NOMO-1 treated with dmso at 0.1 percent for 144 hours (cell line): ENCODE data around the gene PRKACA.

Experiments
- DNase-seq: peaks from one replicate; lab custom pipeline; 2025; ENCODE audit not compliant: unreplicated experiment; lab: John Stamatoyannopoulos, UW

The PRKACA gene

DNA sequence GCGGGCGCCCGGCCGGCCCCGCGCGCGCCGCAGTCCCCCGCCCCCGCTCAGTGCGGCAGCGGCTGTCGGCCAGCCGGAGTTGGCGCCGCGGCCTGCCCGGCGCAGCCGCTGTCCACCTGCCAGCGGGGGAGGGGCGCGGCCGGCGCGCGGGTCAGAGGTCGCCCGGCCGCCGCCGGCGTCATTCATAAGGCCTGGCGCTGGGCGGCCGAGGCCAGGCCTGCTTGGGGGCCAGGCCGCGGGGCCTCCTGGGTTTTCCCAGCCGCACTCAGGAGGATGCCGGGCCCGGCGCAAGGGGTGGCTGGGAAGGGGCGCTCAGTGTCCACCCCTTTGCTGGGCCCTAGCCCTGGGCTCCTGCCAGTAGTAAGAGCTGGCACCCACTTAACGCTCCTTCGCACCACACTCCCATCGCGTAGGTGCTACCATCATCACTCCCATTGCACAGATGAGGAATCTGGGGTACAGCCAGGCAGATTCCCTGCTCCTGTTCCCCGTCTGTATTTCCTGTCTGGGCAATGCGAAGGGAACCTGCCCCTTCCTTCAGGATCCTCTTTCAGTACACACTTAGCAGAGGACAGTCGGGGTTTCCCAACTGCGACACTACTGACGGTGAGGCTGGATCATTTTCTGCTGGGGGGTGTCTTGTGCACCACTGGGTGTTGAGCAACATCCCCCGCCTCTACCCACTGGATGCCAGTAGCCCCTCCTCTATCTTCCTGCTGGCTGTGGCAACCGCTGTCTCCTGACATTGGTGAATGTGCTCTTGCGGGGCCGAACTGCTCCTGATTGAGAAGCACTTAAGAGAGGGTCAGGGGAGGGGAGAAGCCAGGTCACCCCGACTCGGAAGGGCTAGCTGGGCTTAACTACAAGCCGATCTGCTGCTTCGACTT, 846 bp upstream of the PRKACA start:
- peak; percentile 90 for DNase-seq

DNA sequence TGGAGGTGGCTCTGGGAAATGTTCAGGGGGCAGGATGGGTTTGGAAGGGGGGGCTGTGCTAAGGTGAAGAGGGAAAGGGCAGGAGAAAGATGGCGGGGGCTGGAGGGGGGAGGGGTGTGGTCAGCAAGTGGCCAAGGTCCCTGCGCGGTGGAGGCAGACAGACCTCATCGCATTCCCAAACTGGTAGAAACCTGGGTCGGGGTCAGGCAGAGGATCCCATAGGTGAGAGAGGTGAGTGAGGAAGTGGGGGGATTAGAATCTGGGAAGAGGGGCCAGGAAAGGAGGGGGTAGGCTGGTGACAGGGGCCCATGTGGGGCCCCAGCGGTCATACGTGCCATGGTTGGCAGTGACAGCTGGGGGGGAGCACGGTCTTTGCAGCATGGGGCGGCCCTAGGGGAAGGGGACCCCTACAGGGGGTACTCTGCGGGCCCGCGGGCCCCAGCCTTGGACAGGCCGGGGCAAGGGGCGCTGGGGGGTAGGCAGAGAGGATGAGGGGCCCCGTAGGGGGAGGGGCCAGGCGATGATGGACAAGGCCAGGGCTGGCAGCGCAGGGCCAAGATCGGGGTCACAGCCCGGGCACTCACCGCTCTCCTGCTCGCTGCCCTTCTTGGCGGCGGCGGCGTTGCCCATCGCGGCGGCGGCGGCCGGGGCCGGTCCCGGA, 514 bp downstream of the PRKACA start:
- no peak for DNase-seq

DNA sequence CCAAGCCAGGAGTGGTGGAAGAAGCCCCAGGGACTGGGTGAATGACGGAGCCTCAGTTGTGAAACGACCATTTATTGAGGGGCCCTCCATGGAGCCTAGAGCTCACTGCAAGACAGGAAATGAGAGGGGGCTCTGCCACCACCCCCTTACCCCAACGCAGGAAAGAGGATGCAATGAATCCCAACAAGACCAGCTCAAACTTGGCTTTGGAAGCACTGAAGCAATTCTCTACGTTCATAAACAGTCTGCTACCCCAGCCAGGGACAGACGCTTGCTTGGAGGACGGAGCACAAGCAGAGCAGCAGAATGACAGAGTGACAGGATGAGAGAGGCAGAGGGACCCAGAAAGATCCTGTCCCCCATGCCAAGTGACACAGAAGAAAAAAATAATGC, 1.0 kb downstream of the PRKACA start:
- no peak for DNase-seq

DNA sequence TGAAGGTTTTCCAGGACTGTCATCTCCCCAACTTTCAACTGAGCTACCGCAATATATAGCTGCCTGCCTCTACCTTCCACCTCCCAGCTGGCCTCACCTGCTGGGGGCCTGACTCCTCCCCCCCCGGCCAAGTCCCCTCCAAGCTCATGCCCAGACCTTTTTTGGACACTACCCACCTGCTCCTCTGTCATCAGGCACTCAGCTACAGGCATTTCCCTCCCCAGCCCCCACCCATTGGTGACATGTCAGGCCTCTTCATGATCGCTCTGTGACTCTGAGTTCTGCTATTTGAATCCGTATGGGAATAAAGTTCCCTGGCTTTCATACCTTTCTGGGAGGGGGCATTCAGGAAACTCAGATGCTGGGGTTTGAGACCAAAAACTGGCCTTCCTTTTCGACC, 1.8 kb downstream of the PRKACA start:
- no peak for DNase-seq

DNA sequence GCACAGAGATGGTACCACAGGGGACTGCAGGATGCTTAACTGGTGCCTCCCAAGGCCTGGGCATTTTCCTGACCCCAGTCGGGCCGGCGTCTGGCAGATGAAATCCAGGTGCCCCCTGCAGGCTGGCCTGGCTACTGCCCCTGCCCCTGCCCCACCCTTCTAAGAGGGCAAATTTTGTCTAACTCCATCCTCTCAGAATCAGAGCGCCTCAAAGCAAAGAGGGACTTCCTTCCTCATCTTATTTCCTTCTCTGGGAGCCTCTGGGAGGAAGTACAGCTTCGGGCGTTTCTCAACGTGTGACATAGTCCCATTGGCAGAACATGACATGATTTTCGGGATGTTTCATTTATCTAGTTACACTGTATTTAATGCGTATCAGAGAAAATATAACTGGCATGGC, 2.7 kb downstream of the PRKACA start:
- DNase-seq = peak; percentile 75

DNA sequence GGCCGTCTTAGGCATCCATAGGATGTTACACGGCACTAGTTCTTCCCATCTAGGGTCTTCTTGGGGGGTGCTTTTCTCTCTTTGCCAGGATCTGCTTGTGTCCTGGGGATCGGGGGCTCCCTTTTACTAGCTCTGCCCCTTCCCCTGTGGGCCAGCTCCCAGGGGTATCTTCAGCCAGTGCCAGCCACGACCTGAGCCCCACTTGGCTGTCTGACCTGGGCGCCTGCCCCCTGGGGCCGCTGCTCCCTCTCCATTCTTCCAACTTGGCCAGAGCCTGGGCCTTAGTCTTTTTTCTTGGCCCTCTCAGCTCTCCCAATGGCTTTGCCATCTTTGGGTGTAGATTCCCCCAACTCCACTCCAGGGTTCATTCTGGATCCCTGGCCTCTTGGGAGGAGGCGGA, 3.1 kb downstream of the PRKACA start:
- no peak for DNase-seq

DNA sequence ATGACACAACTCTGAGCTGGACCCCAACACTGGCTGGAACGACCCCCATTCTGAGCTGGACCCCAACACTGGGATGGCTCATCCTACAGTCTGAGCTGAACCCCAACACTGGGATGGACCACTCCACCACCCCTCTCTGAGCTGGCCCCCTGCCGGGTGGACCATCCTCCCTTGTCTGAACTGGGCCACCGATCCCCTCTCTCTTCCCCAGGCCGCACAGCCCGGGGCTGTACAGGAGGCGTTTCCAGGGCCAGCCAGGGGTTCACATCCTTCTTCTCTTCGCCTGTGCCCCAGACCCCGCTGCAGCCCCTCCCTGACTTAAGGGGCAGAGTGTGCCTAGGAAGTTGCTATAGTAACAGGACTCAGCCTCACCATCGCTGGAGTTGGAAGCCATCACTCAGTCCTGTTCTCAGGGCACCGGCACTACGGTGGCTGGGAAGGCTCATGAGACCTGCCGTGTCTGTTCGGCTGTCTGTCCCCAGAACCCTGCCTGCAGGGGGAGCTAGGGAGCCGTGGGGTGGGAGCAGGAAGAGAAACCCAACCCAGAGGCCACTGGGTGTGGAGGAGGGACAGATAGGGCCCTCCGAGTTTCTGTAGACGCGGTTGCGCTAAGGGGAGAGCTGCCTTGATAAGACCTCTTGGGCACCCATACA, 3.7 kb downstream of the PRKACA start:
- DNase-seq = no peak

DNA sequence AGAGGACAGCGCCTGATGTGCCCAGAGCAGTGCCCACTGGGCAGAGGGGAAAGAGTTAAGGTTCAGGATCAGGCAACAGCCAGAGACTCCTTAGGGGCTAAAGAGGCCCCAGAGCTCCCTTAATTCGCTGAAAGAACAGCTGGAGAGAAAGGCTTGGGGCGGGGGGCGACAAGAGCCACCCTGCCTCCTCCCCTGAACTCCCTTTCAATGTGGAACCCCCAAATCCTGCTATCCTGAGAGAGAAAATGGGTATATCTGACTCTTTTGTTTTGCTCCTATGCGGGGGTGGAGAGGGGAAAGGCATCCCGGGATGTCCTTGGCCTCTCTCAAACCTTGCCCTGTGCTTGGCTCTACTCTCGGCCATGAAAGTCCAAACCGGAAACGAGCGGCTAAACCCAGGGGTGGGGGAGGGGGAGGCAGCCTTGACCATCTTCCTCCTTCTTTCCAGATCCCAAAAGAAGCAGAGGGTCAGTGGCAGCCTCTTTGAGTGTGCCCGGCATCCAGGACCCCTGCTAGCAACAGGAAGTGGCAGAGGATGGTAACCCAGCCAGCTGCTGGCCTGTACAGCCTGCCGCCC, 4.7 kb downstream of the PRKACA start:
- no peak for DNase-seq

DNA sequence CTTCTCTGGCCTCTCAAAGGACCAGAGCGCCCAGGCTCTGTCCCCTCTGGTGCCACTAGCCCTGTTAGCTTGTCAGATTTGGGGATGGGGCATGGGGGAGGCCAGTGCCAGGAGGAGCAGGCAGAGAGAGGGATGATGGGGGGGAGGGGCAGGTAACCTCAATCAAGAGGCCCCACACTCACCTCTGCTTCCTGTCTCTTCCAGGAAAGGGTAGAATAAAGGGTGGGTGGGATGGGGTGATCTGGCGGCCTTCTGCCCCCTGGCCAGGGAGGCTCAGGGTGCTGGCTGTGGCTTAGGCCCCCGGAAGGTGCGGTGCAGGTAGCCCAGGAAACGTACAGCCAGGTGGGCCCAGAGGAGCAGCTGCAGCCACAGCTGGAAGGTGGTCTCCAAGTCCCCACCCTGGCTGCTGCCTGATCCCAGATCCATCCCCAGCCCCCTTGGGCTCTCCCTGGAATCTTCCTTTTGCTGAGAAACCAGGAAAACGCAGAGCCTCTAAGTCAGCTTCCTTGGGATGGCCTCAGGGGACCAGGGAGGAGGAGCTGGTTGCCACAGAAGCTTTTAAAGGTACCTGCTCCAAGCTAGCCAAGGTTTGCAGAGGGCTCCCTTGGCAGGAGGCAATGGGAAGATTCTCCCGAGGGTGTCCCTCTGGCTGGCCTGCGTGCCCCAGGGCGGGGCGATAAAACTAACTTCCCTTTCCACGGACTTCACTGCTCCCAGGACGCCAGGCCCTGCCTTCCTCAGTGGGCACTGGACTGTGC, 5.3 kb downstream of the PRKACA start:
- DNase-seq = no peak

DNA sequence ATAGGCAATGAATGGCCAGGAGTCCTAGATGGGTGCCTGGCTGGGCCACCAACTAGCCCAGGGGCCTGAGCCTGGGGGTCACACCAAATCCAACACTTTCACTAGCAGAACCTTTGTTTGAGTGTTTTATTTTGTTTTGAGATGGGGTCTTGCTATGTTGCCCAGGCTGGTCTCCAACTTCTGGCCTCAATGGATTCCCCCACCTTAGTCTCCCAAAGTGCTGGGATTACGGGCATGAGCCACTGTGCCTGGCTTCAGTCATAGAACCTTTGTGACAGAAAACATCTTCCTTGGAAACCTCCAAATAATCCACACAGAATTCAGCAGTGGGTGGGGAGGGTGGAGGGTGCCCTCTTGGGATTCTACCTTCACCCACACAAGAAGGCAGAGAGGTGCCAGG, 6.1 kb downstream of the PRKACA start:
- no peak for DNase-seq

DNA sequence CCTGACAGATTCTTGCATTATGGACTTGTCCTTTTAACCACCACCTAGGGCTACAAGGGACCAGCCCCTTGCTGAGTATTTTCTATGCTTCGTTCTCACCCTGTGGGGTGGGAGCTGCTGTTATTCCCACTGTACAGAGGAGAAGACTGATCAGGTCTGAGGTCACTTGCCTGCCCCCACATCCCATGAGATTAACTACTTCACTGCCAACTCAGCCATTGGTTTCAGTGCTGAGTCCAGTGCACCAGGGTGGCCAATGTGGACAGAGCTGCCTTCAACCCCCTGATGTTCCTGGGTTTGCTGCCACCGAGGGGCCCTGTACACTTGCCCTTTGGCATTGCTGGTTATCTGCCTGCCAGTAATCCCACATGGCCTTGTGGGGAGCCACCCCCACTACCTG, 6.9 kb downstream of the PRKACA start:
- DNase-seq = no peak

DNA sequence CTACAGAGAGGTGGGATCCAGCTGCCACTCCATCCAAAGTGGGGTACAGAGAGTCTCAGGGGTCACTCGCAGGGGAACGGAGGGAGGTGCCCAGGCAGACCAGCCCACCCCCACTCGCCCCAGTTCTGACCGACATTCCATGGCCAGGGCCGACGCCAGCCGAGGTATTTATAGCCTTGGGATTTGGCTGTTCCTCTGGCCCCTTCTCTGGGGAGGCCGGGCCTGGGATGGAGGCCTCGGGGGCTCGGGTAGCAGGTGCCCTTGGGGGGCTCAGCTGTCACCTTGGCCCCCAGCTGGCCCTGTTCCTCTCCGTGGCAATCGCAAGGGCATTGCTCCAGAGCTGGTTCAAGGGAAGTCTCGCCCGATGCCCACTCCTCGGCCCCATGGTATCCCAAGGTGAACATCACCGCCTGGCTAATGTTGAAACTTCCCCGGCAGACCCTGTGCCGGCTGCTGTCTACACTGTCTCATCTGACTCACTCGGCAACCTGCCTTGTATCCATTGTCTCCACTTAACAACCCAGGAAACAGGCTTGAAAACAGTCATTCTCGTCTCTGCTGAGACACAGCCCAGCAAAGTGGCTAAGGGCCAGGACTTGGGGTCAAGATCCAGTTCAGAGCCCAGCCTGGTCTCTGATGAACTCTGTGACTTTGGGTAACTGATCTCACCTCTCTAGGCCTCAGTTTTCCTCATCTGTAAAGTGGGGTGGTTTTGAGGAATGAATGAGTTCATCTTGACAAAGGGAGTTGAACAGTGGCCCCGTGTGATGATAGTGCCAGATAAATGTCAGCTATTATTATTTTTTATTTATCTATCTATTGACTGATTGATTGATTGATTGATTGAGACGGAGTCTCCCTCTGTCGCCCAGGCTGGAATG, 9.7 kb downstream of the PRKACA start:
- no peak for DNase-seq

DNA sequence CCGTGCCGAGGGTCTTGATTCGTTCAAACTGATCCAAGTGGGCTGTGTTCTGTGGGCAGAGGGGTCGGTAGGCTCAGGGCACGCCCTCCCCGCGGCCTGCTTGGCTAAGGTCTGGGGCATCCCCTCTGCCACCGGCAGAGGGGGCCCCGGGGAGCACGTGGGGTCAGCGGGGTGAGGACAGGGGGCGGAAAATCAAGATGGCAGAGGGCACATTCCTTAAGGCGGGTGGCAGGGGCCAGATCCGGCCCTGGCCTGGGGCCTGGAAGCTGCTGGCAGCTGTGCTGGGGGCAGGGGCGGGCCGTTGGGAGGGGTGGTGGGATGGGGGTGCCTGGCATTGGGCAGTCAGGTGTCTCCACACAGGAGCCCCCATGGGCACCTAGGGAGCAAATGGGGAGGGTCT, 10.7 kb downstream of the PRKACA start:
- no peak for DNase-seq

DNA sequence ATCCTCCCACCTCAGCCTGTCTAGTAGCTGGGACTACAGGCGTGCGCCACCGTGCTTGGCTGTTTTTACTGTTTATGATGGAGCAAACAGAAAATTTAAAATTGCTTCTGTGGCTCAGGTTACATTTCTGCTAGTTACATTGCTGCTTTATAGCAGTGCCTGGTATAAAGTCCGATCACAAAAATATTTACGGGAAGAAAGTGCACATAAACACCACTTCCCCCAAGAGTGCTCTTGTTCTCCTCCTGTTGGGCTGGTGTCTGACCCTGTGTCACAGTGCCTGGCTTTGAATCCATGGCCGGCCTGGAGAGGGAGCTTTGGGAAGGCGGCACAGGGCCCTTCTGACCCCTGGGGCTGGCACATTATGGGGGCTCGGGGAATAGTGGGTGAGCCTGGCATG, 11.9 kb downstream of the PRKACA start:
- DNase-seq = no peak

DNA sequence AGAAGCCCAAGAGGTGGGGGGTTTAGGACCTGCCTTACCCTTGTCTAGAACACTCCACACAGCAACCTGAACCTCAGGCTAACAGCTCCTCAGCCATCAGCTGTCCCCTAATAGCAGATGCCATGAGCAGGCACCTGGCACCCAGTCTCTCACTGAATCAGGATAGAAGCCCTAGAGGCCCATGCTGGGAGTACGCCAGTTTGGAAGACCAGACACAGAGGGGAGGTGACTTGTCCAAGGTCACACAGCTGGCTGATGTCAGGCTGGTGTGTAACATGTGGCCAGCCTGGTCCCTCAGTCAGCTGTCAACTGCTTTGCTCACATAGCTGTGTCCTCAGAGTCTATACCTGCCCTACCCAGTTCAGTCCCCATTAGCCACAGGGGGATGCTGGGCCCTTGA, 14.3 kb downstream of the PRKACA start:
- no peak for DNase-seq

DNA sequence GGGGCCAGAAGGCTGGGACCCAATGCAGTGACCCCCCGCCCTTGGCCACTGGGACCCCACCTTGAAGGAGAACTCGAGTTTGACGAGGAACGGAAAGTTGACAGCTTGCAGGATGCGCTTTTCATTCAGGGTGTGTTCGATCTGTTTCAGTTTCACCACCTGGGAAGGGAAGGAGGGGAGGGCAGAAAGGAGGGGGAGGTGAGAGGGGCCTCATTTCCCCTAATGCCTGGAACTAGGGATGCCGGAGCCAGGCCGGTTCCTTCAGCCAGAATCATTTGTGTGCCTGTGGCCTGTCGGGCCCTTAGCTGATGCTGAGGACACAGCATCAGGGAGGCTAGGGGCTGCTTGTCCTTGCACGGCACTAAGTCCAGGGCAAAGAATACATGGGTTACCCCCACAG, 14.8 kb downstream of the PRKACA start:
- no peak for DNase-seq

DNA sequence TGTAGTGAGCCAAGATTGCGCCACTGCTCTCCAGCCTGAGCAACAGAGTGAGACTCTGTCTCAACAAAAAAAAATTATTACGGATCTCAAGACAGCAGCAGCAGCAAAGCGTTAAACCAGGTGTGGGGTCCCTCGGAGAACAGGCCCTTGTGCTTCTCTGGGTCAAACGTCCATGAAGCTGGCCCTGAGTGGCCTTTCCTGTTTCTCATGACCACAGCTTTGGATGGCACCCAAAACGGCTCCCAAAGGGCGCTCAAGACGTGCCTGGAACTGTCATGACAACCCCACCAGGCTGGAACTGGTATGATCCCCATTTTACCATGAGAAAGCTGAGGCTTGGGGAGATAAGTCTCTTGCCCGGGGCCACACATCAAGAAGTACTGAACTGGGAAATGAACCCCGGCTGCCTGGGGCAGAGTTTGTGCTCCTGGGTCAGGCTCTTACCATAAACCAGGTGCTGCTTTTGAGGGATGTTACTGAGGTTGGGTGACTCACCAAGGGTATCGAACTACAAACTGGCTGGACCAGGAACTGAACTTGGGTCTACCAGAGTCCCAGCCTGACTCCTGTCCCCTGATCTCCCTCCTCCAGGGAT, 15.4 kb downstream of the PRKACA start:
- DNase-seq = no peak

DNA sequence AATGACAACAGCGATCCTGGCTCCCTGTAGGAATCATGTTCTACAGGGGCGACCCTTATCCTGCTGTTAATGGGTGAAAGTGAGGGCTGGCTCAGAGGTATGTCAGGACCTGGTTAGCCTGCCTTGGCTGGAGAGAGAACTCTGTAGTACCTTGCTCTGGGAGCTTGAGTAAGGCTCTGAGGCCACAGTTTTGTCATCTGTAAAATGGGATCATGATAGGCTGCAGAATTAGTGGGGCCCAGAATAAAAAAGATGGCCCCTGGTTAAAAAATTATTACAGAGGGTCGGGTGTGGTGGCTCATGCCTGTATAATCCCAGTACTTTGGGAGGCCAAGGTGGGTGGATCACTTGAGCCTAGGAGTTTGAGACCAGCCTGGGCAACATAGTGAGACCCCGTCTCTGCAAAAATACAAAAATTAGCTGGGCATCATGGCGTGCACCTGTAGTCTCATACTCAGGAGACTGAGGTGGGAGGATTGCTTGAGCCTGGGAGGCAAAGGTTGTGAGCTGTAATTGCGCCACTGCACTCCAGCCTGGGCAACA, 16.5 kb downstream of the PRKACA start:
- no peak for DNase-seq

DNA sequence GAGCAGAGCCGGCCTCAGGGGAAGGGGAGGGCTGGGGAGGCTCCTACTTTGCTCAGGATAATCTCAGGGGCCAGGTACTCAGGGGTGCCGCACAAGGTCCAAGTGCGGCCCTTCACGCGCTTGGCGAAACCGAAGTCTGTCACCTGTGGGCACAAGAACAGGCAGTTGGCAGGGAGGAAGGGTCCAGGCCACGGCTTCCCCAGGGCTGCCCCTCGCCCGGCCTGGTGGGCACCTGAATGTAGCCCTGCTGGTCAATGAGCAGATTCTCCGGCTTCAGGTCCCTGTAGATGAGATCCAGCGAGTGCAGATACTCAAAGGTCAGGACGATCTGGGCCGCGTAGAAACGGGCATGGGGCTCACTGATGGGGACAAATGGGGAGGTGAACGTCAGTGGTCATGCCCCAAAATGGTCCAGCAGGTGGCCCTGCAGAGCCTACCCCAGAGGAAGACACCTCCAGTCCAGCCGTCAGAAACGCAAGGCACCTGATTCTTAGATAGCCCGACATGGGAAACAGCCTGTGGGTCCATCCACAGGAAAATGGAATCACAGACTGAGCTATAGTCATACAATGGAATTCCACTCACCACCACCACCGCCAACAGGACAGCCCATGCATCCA, 19.9 kb downstream of the PRKACA start:
- DNase-seq = no peak
